Spleen (tissue), 7 donors: Measurements from ENCODE around the gene WDFY4.

ENCODE experiments used
- CTCF ChIP-seq, 11 experiments: fragments of 200-600 bp in 7 of 11; fragments of 450-650 bp in 4 of 11; sonication (generic) in 4 of 11; IDR thresholded peaks in 8 of 11; conservative IDR thresholded peaks in 3 of 11; 1 replicate in 7 of 11; 2 replicates in 4 of 11; pipeline versions ENCODE4 v1.4.0 to v1.8.0; 2016 to 2021; ENCODE audit warnings: antibody characterized with exemption in 11 of 11, inconsistent platforms in 4 of 11, mild to moderate bottlenecking in 1 of 11
- POLR2A ChIP-seq, 3 donors: fragments of 450-650 bp; IDR thresholded peaks; one replicate each; pipeline ENCODE4 v1.5.1; 2017; ENCODE audit warnings: antibody characterized with exemption in 3 of 3, mild to moderate bottlenecking in 1 of 3
- POLR2AphosphoS5 ChIP-seq, 3 donors: sonication (generic); formaldehyde crosslinking; IDR thresholded peaks; one replicate each; pipeline ENCODE4 v1.5.1; 2017; ENCODE audit warnings: antibody characterized with exemption in 3 of 3
- donor health status: DM: no; HTN: no; CAD: no; lungs with moderate emphysema.
- donor health status: DM: no; HTN: no; CAD: no.
- donor health status: DM: no; HTN: no; CAD: no.

- TF ChIP-seq CTCF (IDR thresholded peaks at IDR 0.05 in 8 of 11, conservative IDR thresholded peaks at IDR 0.05 in 3 of 11) (no peak), POLR2AphosphoS5 (IDR thresholded peaks at IDR 0.05) (no peak), POLR2A (IDR thresholded peaks at IDR 0.05) (no peak)
Measured at GRCh38 chr10:48834189-48834965, 149.7 kb downstream of the WDFY4 start.
